Gastrocnemius medialis (tissue), 4 donors: ENCODE data around the gene AP2B1.

Experiments
- POLR2A ChIP-seq, 2 donors: fragments of 450-650 bp; IDR thresholded peaks; one replicate each; pipeline ENCODE4 v1.6.1; 2017; ENCODE audit warnings: antibody characterized with exemption in 2 of 2, mild to moderate bottlenecking in 2 of 2, moderate library complexity in 2 of 2
- TF ChIP-seq, protein P1 (sequence below), 5 experiments: fragments of 450-650 bp in 3 of 5; fragments of 200-600 bp in 2 of 5; sonication (generic) in 2 of 5; IDR thresholded peaks in 4 of 5; conservative IDR thresholded peaks in 1 of 5; 1 replicate in 4 of 5; 2 replicates in 1 of 5; pipeline ENCODE4 v1.5.1; 2016 to 2019; ENCODE audit warnings: antibody characterized with exemption in 5 of 5, mild to moderate bottlenecking in 3 of 5, moderate library complexity in 3 of 5

DNA sequence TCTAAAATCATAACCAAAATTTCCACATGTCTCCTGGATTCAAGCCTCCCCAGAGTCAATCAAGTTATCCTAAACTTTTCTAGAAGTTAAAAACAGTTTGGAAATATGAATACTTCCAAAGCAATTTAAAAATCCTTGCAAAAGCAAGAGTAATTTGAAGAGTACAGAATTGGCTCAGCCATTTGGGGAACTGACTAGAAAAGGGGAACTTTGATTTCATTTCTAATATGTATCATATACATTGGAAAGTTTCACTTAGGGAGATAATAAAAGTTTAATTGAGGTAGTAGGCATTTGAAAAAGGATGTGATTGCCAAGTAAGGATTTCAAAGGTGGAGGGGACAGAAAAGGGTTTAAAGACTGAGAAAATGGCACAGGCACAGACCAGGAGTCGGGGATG is 40.6 kb upstream of the AP2B1 start:
- TF ChIP-seq, protein P1, sequence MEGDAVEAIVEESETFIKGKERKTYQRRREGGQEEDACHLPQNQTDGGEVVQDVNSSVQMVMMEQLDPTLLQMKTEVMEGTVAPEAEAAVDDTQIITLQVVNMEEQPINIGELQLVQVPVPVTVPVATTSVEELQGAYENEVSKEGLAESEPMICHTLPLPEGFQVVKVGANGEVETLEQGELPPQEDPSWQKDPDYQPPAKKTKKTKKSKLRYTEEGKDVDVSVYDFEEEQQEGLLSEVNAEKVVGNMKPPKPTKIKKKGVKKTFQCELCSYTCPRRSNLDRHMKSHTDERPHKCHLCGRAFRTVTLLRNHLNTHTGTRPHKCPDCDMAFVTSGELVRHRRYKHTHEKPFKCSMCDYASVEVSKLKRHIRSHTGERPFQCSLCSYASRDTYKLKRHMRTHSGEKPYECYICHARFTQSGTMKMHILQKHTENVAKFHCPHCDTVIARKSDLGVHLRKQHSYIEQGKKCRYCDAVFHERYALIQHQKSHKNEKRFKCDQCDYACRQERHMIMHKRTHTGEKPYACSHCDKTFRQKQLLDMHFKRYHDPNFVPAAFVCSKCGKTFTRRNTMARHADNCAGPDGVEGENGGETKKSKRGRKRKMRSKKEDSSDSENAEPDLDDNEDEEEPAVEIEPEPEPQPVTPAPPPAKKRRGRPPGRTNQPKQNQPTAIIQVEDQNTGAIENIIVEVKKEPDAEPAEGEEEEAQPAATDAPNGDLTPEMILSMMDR (IDR thresholded peaks at IDR 0.05 in 4 of 5, conservative IDR thresholded peaks at IDR 0.05 in 1 of 5) = no peak
- no peak for TF ChIP-seq POLR2A (IDR thresholded peaks at IDR 0.05)
